Gastrocnemius medialis (tissue), 4 donors: Measurements from ENCODE around the gene UBC.

Experiments
- POLR2A ChIP-seq, 2 donors: fragments of 450-650 bp; IDR thresholded peaks; one replicate each; pipeline ENCODE4 v1.6.1; 2017; ENCODE audit warnings: antibody characterized with exemption in 2 of 2, mild to moderate bottlenecking in 2 of 2, moderate library complexity in 2 of 2
- TF ChIP-seq, protein P1 (sequence below), 5 experiments: fragments of 450-650 bp in 3 of 5; fragments of 200-600 bp in 2 of 5; sonication (generic) in 2 of 5; IDR thresholded peaks in 4 of 5; conservative IDR thresholded peaks in 1 of 5; 1 replicate in 4 of 5; 2 replicates in 1 of 5; pipeline ENCODE4 v1.5.1; 2016 to 2019; ENCODE audit warnings: antibody characterized with exemption in 5 of 5, mild to moderate bottlenecking in 3 of 5, moderate library complexity in 3 of 5

DNA sequence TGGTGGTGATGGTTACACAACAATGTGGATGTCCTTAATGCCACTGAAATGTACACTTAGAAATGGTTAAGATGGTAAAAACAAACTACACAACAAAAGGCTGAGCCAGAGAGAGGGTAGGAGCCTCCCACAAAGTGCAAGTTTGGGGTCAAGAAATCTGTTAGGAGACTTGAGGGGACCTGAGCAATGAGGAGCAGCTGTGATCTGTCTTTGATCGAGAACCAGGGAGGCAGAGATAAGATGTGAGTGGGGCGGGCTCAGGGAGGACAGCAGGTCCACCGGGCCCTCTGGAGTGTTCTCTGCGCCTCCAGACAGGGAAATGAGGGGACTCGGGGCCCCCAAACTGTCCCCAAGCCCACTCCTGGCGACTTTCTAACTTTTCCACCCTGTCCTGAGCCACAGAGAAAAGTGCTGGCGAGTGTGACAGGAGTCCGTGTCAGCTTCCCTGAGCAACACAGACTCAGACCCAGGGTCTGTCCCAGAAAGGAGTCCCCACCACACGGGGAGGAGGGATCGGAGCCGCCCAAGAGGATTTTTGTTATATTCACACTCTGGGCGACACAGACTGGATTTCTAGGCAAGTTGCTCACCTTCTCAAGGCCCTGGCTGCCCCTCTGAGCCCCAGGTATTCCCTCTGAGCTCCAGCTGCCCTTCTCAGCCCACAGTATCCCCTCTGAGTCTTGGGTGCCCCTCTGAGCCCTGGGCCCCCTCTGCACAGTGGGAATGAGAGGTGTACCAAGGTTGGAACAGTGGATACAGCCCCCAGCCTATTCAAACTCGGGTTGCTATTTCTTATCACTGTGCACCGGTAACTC is 39.3 kb downstream of the UBC start:
- TF ChIP-seq, protein P1, sequence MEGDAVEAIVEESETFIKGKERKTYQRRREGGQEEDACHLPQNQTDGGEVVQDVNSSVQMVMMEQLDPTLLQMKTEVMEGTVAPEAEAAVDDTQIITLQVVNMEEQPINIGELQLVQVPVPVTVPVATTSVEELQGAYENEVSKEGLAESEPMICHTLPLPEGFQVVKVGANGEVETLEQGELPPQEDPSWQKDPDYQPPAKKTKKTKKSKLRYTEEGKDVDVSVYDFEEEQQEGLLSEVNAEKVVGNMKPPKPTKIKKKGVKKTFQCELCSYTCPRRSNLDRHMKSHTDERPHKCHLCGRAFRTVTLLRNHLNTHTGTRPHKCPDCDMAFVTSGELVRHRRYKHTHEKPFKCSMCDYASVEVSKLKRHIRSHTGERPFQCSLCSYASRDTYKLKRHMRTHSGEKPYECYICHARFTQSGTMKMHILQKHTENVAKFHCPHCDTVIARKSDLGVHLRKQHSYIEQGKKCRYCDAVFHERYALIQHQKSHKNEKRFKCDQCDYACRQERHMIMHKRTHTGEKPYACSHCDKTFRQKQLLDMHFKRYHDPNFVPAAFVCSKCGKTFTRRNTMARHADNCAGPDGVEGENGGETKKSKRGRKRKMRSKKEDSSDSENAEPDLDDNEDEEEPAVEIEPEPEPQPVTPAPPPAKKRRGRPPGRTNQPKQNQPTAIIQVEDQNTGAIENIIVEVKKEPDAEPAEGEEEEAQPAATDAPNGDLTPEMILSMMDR (IDR thresholded peaks at IDR 0.05 in 4 of 5, conservative IDR thresholded peaks at IDR 0.05 in 1 of 5), result no peak
- TF ChIP-seq POLR2A (IDR thresholded peaks at IDR 0.05), result no peak
